ENCODE results near the gene SPNS3.

DNA sequence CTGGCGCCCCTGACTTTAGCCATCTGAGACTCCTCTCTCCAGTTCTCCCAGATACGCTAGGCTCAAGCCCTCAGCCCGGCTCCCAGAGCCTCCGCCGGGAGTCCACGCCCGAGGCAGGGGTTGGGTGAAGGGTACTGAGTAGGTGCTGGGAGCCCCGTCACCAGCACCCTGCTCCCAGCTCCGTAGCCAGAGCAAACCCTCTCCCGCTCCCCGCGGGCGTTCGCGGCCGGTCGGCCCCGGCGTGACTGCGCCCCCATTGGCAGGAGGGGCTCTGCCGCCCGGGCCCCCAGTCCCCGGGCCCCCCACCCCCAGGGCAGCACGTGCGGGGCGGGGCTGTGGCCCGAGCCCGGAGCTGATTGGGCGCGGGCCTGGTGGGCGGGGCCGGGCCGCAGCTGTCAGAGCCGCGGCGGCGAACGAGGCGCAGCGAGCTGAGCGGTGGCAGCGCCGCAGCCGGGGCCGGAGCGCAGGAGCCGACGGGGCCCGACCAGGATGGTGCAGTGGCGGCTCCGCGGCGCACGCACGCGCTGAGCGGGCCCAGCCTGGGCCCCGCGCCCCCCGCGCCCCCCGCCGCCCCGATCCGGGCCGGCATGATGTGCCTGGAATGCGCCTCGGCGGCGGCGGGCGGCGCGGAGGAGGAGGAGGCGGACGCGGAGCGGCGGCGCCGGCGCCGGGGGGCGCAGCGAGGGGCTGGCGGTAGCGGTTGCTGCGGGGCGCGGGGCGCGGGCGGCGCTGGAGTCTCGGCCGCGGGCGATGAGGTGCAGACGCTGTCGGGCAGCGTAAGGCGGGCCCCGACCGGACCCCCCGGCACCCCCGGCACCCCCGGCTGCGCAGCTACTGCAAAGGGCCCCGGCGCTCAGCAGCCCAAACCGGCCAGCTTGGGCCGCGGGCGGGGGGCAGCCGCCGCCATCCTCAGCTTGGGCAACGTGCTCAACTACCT is 65.0 kb downstream of the SPNS3 start, which contains the start of gene SPNS2:
- TF ChIP-seq, protein P1, sequence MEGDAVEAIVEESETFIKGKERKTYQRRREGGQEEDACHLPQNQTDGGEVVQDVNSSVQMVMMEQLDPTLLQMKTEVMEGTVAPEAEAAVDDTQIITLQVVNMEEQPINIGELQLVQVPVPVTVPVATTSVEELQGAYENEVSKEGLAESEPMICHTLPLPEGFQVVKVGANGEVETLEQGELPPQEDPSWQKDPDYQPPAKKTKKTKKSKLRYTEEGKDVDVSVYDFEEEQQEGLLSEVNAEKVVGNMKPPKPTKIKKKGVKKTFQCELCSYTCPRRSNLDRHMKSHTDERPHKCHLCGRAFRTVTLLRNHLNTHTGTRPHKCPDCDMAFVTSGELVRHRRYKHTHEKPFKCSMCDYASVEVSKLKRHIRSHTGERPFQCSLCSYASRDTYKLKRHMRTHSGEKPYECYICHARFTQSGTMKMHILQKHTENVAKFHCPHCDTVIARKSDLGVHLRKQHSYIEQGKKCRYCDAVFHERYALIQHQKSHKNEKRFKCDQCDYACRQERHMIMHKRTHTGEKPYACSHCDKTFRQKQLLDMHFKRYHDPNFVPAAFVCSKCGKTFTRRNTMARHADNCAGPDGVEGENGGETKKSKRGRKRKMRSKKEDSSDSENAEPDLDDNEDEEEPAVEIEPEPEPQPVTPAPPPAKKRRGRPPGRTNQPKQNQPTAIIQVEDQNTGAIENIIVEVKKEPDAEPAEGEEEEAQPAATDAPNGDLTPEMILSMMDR (conservative IDR thresholded peaks at IDR 0.05), result no peak
- no peak for TF ChIP-seq EZH2 (IDR thresholded peaks at IDR 0.05; ENCODE audit: low read depth)
